ENCODE data around the gene CCDC13. TPM values are rescaled to one million over a fixed set of nuclear protein-coding genes. Genes with fewer than 3 reads are reported as not detected.

CCDC13 gene
- total RNA-seq, 1 donor from 2014 or later = 1.3 TPM

GRCh38 chr3:42742259-42742658 is 30.8 kb downstream of the CCDC13 start:
- Histone ChIP-seq H3K79me2 (ENCODE audit: insufficient read depth, low read length) (no peaks in the 10 kb centered on the region), H3K27me3 (ENCODE audit: insufficient read depth, low read length) (no peaks in the 10 kb centered on the region), H3K9ac (ENCODE audit: low read length) (no peak overlapping the region), H2AFZ (ENCODE audit: low read depth, low read length) (no peak overlapping the region), H3K9me3 (ENCODE audit: insufficient read depth, low read depth, low read length) (no peaks in the 10 kb centered on the region), H3K4me2 (ENCODE audit: low read length) (no peak overlapping the region), H4K20me1 (ENCODE audit: insufficient read depth, low read length) (no peaks in the 10 kb centered on the region), H3K27ac (ENCODE audit: low read depth, low read length) (no peak overlapping the region), H3K4me1 (ENCODE audit: insufficient read depth, low read length) (no peaks in the 10 kb centered on the region), H3K36me3 (ENCODE audit: insufficient read depth, low read length) (no peaks in the 10 kb centered on the region), H3K4me3 (ENCODE audit: insufficient read depth, low read depth, low read length) (no peak overlapping the region)
- Mint-ChIP-seq H3K4me1 (ENCODE audit: low read depth, unreplicated experiment) (no peaks in the 10 kb centered on the region), H3K9me3 (ENCODE audit: unreplicated experiment) (peaks cover 4% of the 10 kb centered on the region), H3K36me3 (ENCODE audit: low read depth, unreplicated experiment) (no peaks in the 10 kb centered on the region), H3K4me3 (ENCODE audit: unreplicated experiment) (no peak overlapping the region), H3K27ac (ENCODE audit: unreplicated experiment) (no peak overlapping the region), H3K27me3 (ENCODE audit: low read depth, unreplicated experiment) (peaks cover 9% of the 10 kb centered on the region)
- TF ChIP-seq EZH2 (IDR thresholded peaks at IDR 0.05; ENCODE audit: insufficient read depth, low read length) (no peak), CTCF (IDR thresholded peaks at IDR 0.05; ENCODE audit: insufficient read depth, low read depth, low read length) (no peak)
- FAIRE-seq (no peak), DNase-seq (ENCODE audit: low read depth) (no peak)

GRCh38 chr3:42741796-42742195 is 31.3 kb downstream of the CCDC13 start:
- Histone ChIP-seq H3K36me3 (ENCODE audit: insufficient read depth, low read length) (no peaks in the 10 kb centered on the region), H3K9me3 (ENCODE audit: insufficient read depth, low read depth, low read length) (no peaks in the 10 kb centered on the region), H2AFZ (ENCODE audit: low read depth, low read length) (no peak overlapping the region), H4K20me1 (ENCODE audit: insufficient read depth, low read length) (no peaks in the 10 kb centered on the region), H3K4me3 (ENCODE audit: insufficient read depth, low read depth, low read length) (no peak overlapping the region), H3K9ac (ENCODE audit: low read length) (no peak overlapping the region), H3K79me2 (ENCODE audit: insufficient read depth, low read length) (no peaks in the 10 kb centered on the region), H3K27ac (ENCODE audit: low read depth, low read length) (no peak overlapping the region), H3K27me3 (ENCODE audit: insufficient read depth, low read length) (no peaks in the 10 kb centered on the region), H3K4me2 (ENCODE audit: low read length) (no peak overlapping the region), H3K4me1 (ENCODE audit: insufficient read depth, low read length) (no peaks in the 10 kb centered on the region)
- no peaks in the 10 kb centered on the region for H3K36me3 Mint-ChIP-seq (ENCODE audit: low read depth, unreplicated experiment)
- FAIRE-seq (no peak), DNase-seq (ENCODE audit: low read depth) (no peak)
- H3K27ac Mint-ChIP-seq (ENCODE audit: unreplicated experiment) = no peak overlapping the region
- no peak overlapping the region for H3K4me3 Mint-ChIP-seq (ENCODE audit: unreplicated experiment)
- H3K9me3 Mint-ChIP-seq (ENCODE audit: unreplicated experiment) = peaks cover 8% of the 10 kb centered on the region
- H3K4me1 Mint-ChIP-seq (ENCODE audit: low read depth, unreplicated experiment) = no peaks in the 10 kb centered on the region
- no peak for TF ChIP-seq CTCF (IDR thresholded peaks at IDR 0.05; ENCODE audit: insufficient read depth, low read depth, low read length)
- no peak for TF ChIP-seq EZH2 (IDR thresholded peaks at IDR 0.05; ENCODE audit: insufficient read depth, low read length)
- peaks cover 9% of the 10 kb centered on the region for H3K27me3 Mint-ChIP-seq (ENCODE audit: low read depth, unreplicated experiment)

- H3K9me3 Mint-ChIP-seq (ENCODE audit: unreplicated experiment) = peaks cover 9% of the 10 kb centered on the region
- H3K9ac ChIP-seq (ENCODE audit: low read length) = no peak overlapping the region
- H3K27ac ChIP-seq (ENCODE audit: low read depth, low read length) = no peak overlapping the region
- no peaks in the 10 kb centered on the region for H3K79me2 ChIP-seq (ENCODE audit: insufficient read depth, low read length)
- H3K4me2 ChIP-seq (ENCODE audit: low read length) = no peak overlapping the region
- TF ChIP-seq CTCF (IDR thresholded peaks at IDR 0.05; ENCODE audit: insufficient read depth, low read depth, low read length) = no peak
- TF ChIP-seq EZH2 (IDR thresholded peaks at IDR 0.05; ENCODE audit: insufficient read depth, low read length) = no peak
- peaks cover 17% of the 10 kb centered on the region for H3K27me3 Mint-ChIP-seq (ENCODE audit: low read depth, unreplicated experiment)
- H3K27me3 ChIP-seq (ENCODE audit: insufficient read depth, low read length) = no peaks in the 10 kb centered on the region
- H3K4me1 ChIP-seq (ENCODE audit: insufficient read depth, low read length) = no peaks in the 10 kb centered on the region
- no peak overlapping the region for H3K27ac Mint-ChIP-seq (ENCODE audit: unreplicated experiment)
- H3K9me3 ChIP-seq (ENCODE audit: insufficient read depth, low read depth, low read length) = no peaks in the 10 kb centered on the region
- FAIRE-seq (no peak), DNase-seq (ENCODE audit: low read depth) (no peak)
- H3K4me3 ChIP-seq (ENCODE audit: insufficient read depth, low read depth, low read length) = no peak overlapping the region
- H3K36me3 Mint-ChIP-seq (ENCODE audit: low read depth, unreplicated experiment) = no peaks in the 10 kb centered on the region
- no peaks in the 10 kb centered on the region for H3K4me1 Mint-ChIP-seq (ENCODE audit: low read depth, unreplicated experiment)
- no peak overlapping the region for H2AFZ ChIP-seq (ENCODE audit: low read depth, low read length)
- H4K20me1 ChIP-seq (ENCODE audit: insufficient read depth, low read length) = no peaks in the 10 kb centered on the region
- no peaks in the 10 kb centered on the region for H3K36me3 ChIP-seq (ENCODE audit: insufficient read depth, low read length)
- H3K4me3 Mint-ChIP-seq (ENCODE audit: unreplicated experiment) = no peak overlapping the region
Measured at GRCh38 chr3:42739401-42740158, 33.5 kb downstream of the CCDC13 start.
